ENCODE measurements around the gene IKBKE.

The IKBKE gene

GRCh38 chr1:206427291-206427690 lies 43.0 kb upstream of the IKBKE start:
- Histone ChIP-seq H4K20me1 (ENCODE audit: insufficient read depth, low read length) (no peaks in the 10 kb centered on the region), H3K4me1 (ENCODE audit: insufficient read depth, low read length, severe bottlenecking) (no peaks in the 10 kb centered on the region), H3K4me3 (ENCODE audit: low read depth, low read length, poor library complexity, severe bottlenecking) (no peak overlapping the region), H3K79me2 (ENCODE audit: insufficient read depth, low read length) (no peaks in the 10 kb centered on the region), H3K4me2 (ENCODE audit: low read length) (no peak overlapping the region), H3K9ac (ENCODE audit: low read length) (no peak overlapping the region), H3K36me3 (ENCODE audit: insufficient read depth, low read length) (peaks cover 24% of the 10 kb centered on the region), H3K9me3 (ENCODE audit: low read length) (no peaks in the 10 kb centered on the region), H3F3A (ENCODE audit: insufficient read depth, low read length) (no peaks in the 10 kb centered on the region), H3K27me3 (ENCODE audit: insufficient read depth, low read length) (no peaks in the 10 kb centered on the region), H3K27ac (ENCODE audit: low read depth, low read length, poor library complexity, severe bottlenecking) (no peak overlapping the region), H2AFZ (ENCODE audit: low read length) (no peak overlapping the region), H3K9me2 (ENCODE audit: low read depth, low read length) (no peaks in the 10 kb centered on the region)
- TF ChIP-seq CTCF (IDR thresholded peaks at IDR 0.05; ENCODE audit: low read length) (no peak), EZH2 (IDR thresholded peaks at IDR 0.05; ENCODE audit: borderline replicate concordance, low read length) (no peak)

- Histone ChIP-seq H3K4me1 (ENCODE audit: insufficient read depth, low read length, severe bottlenecking) (no peaks in the 10 kb centered on the region), H3K9me3 (ENCODE audit: low read length) (no peaks in the 10 kb centered on the region), H3K79me2 (ENCODE audit: insufficient read depth, low read length) (no peaks in the 10 kb centered on the region), H4K20me1 (ENCODE audit: insufficient read depth, low read length) (no peaks in the 10 kb centered on the region), H3K27ac (ENCODE audit: low read depth, low read length, poor library complexity, severe bottlenecking) (no peak overlapping the region), H3K36me3 (ENCODE audit: insufficient read depth, low read length) (peaks cover 31% of the 10 kb centered on the region), H2AFZ (ENCODE audit: low read length) (no peak overlapping the region), H3K4me3 (ENCODE audit: low read depth, low read length, poor library complexity, severe bottlenecking) (no peak overlapping the region), H3F3A (ENCODE audit: insufficient read depth, low read length) (no peaks in the 10 kb centered on the region), H3K4me2 (ENCODE audit: low read length) (no peak overlapping the region), H3K9ac (ENCODE audit: low read length) (no peak overlapping the region), H3K9me2 (ENCODE audit: low read depth, low read length) (no peaks in the 10 kb centered on the region), H3K27me3 (ENCODE audit: insufficient read depth, low read length) (no peaks in the 10 kb centered on the region)
- TF ChIP-seq EZH2 (IDR thresholded peaks at IDR 0.05; ENCODE audit: borderline replicate concordance, low read length): no peak
- no peak for TF ChIP-seq CTCF (IDR thresholded peaks at IDR 0.05; ENCODE audit: low read length)
These were observed 40.9 kb upstream of the IKBKE start for GRCh38 chr1:206429421-206429820.

- H4K20me1 ChIP-seq (ENCODE audit: insufficient read depth, low read length): no peaks in the 10 kb centered on the region
- no peak overlapping the region for H3K4me3 ChIP-seq (ENCODE audit: low read depth, low read length, poor library complexity, severe bottlenecking)
- no peak overlapping the region for H3K9ac ChIP-seq (ENCODE audit: low read length)
- no peaks in the 10 kb centered on the region for H3F3A ChIP-seq (ENCODE audit: insufficient read depth, low read length)
- no peak overlapping the region for H3K27ac ChIP-seq (ENCODE audit: low read depth, low read length, poor library complexity, severe bottlenecking)
- H3K4me1 ChIP-seq (ENCODE audit: insufficient read depth, low read length, severe bottlenecking): no peaks in the 10 kb centered on the region
- H3K4me2 ChIP-seq (ENCODE audit: low read length): no peak overlapping the region
- H2AFZ ChIP-seq (ENCODE audit: low read length): no peak overlapping the region
- H3K79me2 ChIP-seq (ENCODE audit: insufficient read depth, low read length): no peaks in the 10 kb centered on the region
- TF ChIP-seq EZH2 (IDR thresholded peaks at IDR 0.05; ENCODE audit: borderline replicate concordance, low read length): no peak
- TF ChIP-seq CTCF (IDR thresholded peaks at IDR 0.05; ENCODE audit: low read length): no peak
- H3K9me2 ChIP-seq (ENCODE audit: low read depth, low read length): no peaks in the 10 kb centered on the region
- H3K9me3 ChIP-seq (ENCODE audit: low read length): no peaks in the 10 kb centered on the region
- H3K36me3 ChIP-seq (ENCODE audit: insufficient read depth, low read length): peaks cover 35% of the 10 kb centered on the region
- H3K27me3 ChIP-seq (ENCODE audit: insufficient read depth, low read length): no peaks in the 10 kb centered on the region
These were observed 40.0 kb upstream of the IKBKE start for GRCh38 chr1:206430031-206430983.
